CD4-positive, alpha-beta T cell treated with Interleukin-4 for 4 hours (primary cell): ENCODE results near the gene C2orf92.
"Not testable (repeated sequence)": the region's sequence is repeated elsewhere in the genome, so short reads cannot be mapped to it uniquely, and the experiment has no call there.

Experiments used
- DNase-seq: peaks from one replicate; pipeline ENCODE4 v3.0.0-alpha.2; 2020

Gene C2orf92

DNA sequence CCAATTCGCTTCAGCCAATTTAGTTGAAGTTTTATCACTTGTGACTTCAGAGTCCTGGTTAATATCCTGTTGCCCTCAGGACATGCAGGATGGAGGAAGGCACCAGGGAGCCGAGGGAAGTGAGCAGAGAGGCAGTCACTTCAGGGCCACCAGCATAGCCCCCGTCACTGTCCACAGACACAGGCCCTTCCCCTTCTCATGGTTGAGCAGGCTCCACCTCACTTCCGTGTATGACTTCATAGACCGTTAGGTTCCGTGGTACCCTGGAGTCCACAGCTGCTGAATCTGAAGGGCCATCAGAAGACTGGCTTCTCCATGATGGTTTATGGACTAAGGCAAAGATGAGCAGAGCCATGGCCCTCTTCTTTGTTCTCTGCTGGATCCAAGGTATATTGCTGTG, at the start of gene C2orf92:
TSS of gene C2orf92 (plus strand) at position 266 of the 400 bp plus-strand sequence. CDS start at position 342, 76 bp downstream.
- DNase-seq = no peak

DNA sequence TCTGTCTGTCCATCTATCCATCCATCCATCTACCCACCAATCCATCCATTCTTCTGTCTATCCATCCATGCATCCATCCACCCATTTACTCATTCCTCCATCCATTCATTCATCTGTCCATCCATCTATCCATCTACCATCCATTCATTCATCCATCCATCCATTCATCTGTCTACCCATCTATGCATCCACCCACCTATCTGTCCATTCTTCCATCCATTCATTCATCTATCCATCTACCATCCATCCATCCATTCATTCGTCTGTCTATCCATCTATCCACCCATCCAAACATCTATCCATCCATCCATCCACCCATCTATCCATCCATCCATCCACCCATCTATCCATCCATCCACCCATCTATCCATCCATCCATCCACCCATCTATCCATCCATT, 49.0 kb upstream of the C2orf92 start:
- DNase-seq = not testable (repeated sequence)

DNA sequence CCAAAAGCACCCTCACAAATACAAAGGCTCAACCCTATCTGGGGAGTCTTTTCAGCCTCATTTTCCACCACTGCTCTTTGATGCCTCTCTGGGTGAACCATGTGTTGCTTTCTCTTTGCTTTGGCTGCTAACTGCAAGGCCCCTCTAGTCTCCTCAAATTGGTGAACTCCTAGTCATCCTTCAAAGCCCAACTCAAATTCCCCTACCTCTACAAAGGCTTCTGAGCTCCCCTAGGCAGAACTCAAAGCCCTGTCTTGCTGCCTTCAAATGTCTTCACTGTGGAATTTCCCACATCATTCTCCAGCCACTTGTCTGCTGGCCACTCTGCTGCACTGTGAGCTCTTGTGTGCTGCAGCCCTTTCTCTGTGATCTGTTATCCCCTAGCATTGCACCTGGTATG, 46.5 kb upstream of the C2orf92 start:
- not testable (repeated sequence) for DNase-seq

DNA sequence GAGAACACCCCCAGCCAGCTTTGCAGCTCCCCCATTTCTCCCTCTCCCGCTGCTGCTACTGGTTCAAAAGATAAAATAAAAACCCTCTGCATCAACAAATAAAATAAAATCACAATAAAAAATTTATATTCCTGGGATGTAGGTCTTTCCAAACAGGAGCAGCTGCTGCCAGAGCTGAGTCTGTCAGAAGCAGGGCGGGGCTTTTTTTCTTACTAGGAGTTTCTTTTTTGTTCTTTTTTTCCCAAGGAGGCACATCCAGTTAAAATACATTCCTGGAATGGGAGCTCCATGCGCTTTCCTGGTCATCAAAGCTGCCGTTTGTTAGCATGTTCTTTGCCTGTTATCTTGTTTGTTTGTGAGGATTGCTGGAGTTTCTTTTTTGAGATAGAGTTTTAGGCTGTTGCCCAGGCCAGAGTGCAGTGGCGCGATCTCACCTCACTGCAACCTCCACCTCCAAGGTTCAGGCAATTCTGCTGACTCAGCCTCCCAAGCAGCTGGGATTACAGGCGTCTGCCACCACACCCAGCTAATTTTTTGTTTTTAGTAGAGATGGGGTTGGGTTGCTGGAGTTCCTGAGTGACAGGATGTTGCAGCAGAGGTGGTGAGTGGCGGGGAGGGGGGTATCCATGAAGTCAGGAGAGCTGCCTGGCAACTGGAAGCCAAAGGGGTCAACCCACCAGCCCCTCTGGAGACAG, 44.0 kb upstream of the C2orf92 start:
- DNase-seq = not testable (repeated sequence)

DNA sequence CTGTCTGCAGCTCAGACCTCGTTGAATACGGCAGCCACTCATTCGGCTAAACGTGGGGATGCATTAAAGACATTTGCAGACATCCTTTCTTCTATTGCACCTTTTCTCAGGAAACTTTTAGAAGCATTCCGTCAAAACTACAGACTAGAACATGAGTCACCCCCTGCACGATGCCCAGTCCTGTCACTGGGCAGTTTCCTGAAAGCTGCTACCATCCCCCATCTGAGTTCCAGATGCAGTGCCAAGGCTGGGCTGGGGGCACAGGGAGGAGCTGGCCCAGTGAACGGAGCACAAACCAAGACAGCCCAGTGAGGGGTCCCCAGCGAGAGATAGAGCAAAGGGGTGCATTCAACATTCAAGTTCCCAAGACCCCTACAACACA, 43.5 kb upstream of the C2orf92 start:
- not testable (repeated sequence) for DNase-seq

DNA sequence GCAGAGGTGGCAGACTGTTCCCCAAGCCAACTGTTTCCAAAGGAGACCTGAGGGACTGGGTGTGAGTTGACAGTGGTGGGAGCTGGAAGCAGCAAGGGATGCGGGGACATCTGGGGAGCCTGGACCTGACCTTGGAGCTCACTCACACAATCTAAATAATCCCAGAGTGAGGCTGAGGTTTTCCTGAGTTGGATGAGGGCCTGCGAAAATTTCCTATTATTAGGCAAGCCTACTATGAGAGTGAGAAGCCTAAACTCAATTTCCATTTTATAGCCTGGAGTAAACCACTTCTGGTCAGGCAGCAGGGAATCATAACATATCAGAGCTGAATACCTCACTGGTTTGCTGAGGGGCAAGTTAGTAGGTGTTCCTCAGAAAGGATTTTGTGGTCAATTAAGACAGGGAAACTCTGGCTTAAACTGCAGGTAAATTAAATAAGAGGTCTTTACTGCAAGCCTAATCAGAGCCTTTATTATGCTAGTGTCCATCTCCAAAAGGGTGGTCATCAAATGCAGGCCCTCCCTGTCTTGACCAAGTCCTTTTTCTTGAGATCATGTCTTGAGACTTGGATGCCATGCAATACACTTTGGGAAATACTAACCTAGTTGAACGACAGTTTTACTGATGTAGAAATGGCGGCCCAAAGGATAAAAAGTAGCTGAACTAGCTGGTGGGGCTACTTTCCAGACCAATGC, 25.3 kb upstream of the C2orf92 start:
- no peak for DNase-seq

DNA sequence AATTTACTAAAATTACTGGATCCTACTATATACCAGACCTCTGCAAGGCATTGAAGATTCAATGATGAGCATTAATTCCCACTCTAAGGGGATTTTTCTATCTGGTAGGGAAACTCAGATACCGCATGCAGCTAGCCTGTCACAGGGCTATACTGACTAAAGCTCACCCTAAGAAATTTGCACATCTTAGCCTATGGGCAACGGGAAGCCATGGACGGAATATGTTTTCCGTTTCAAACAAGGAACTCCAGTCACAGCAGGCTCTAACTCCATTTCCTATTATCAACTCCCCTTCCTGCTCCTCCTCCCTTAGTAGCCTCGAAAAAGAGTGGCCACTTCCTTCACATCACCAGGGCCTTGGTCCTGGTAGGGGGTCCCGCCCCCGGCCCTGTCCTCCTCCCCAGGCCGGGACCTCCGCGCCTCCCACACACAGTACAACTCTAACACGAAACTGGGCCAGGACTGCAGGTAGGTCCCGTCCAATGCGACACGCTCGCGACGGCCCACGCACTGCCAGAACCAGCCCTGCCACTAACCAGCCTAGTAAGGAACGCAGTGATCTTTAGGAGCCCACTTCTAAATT, 24.3 kb upstream of the C2orf92 start:
- no peak for DNase-seq

DNA sequence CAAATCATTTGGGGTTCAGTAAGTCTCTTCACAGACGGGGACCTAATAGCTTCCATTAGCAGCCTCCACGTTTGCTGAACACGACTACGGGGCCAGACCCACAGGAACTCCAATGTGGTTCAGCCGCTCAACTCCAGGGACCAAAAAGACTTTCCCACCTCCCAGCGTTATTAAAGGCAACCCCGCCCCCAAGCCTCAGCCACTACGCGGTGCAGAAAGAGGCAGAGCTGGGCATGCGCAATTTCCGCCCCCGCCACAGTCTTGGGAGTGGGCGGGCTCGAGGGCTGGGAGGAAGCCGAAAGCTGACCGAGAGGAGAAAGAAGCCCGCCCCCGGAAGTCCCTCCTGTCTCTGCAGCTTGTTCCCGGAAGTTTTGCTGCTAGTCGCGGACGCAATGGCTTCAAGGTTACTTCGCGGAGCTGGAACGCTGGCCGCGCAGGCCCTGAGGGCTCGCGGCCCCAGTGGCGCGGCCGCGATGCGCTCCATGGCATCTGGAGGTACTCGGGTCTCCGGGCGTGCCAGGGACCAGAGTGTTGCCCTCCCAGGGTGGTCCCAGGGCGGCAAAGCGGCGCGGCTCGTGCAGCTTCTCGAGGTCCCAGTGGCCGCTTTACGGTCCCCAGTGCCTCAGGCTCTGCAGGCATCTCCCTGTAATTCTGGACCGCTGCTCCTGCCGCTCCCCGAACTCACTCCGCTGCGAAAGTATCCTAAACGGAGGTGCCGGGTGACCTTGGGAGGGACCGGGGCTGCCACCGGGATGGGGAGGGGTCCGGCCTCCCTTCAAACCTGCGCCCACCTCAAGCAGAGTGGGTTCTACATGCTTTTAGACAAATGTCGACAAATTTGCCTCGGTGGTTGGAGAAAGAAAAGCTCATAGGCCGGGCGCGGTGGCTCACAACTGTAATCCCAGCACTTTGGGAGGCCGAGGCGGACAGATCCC, 23.6 kb upstream of the C2orf92 start, which contains the start of gene COX5B:
TSS of gene COX5B (plus strand) at position 368 of the 935 bp plus-strand sequence. CDS start at position 393, 25 bp downstream.
- DNase-seq = peak; percentile 97

DNA sequence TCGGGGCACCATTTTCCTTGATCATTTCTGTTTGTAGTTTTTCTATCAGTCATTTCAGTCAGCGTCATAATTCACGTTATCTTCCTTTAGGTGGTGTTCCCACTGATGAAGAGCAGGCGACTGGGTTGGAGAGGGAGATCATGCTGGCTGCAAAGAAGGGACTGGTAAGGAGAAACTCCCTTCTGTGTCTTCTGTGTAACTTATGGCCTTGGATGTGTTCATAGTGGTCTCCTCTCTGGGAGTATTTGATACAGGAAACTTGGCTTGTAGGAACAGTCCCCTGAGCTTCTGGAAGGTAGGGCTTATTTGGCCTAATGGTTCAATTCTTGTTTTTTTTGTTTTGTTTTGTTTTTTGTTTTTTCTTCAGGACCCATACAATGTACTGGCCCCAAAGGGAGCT, 22.5 kb upstream of the C2orf92 start:
- no peak for DNase-seq

DNA sequence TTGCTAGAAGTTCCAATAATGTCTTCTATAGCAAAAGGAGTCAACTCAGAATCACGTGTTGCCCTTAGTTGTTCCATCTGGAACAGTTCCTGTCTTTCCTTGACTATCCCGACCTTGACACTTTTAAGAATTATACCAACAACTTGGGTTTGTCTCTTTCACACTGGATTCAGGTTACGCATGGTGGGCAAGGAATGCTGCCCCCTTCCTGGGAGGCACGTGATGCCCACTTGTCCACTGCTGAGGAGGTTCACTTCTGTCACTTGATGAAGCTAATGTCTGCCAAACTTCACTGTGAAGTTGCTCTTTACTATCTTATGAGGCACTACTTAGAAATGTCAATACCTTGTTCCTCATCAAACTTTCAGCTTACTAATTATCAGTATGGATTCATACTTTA, 18.4 kb upstream of the C2orf92 start:
- no peak for DNase-seq

DNA sequence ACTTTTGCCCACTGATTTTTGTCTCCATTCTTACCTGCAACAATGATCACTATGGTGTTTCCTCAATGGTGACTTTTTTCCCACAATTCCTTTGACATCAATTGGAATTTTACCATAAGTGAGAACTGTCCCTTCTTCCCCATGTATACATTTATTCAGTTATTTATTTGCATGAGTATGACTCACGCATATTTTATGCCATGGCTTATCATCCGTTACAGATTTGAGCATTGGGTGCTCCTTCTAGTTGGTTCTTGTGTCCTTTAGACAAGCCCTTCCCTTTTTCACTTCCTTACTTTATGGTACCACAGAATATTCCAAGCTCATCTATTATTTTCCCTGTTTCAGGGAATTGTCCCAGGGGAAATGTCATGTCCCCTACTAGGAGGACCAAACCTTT, 16.0 kb upstream of the C2orf92 start:
- no peak for DNase-seq

DNA sequence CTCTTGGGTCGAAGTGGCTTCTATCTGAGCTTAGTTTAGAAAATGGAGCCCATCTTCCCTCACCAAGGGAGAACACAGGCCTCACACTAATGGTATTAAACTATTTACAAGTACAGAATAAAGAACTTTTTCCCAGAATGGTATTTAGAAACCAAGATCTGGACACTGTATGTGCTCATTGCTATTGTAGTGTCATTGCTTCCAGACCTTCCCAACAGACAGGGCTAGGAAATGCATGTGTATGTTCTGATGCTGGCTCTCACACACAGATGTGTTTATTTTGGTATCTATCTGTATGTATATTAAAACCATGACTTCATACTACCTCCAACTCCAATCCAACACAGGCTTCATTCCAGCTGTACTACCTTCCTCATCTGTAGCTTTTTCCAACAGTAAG, 15.6 kb upstream of the C2orf92 start:
- no peak for DNase-seq

DNA sequence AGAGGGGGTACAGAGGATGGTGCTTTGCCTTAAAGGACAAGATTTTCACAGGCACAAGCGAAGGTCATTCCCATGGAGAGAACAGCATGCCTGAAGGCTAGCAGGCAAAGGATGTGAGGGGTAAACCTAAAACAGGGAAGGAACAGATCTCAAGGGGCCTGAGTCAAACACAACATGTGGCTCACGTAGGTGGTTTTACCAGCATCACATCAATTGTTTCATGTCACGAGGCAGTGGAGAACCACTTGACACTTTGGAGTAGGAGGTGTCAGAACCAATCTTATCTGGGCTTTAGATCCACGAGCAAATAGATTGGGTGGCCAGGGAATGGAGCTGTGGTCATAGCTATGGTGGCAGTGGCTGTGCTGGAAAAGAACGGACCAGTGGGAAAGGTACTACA, 15.2 kb upstream of the C2orf92 start:
- DNase-seq = no peak

DNA sequence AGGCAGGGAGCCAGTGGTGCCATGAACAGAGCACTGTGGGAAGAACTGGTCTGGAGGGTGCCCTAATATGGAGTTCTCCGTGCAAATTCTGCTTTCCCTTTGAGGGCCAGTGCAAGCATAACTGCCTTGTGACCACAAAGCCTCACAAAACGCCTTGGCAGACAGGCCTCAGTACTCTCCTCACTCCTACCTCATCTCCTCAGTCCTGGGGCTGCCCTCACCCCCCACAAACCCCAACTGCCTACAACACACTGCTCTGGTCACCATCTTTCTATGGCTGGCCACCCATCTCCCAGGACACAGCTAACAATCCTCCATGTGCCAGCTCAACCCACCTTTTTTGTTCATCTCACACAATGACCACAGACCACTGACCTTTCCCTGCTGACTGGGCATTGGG, 14.7 kb upstream of the C2orf92 start:
- DNase-seq = no peak

DNA sequence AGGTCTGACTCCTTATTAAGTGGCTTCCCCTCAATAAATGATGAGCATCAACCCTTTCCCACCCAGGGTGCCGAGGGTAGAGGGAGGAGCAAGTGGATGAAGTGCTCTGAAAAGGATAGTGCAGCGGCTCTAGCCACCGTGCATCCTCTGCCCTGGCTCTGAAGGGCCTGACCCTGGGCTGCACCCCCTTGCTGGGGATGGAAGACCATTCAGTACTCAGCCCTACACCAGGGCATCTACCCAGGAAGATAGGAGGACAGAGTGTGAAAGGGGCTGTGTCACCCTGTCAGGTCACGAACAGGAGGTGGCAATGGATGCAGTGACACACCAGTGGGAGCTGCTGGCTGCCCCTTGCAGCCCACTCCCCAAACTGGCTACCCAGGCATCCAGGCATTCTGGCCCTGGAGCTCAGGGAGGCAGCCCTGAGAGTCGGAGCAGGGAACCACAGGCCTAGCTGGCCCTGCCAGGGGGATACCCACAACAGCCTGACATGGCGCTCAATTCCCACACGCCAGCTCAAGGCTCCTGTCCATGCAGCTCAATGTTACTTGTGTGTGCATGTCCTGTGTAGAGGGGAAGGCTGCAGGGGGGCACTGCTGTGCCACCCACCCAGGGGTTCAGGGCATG, 13.3 kb upstream of the C2orf92 start:
- DNase-seq = no peak

DNA sequence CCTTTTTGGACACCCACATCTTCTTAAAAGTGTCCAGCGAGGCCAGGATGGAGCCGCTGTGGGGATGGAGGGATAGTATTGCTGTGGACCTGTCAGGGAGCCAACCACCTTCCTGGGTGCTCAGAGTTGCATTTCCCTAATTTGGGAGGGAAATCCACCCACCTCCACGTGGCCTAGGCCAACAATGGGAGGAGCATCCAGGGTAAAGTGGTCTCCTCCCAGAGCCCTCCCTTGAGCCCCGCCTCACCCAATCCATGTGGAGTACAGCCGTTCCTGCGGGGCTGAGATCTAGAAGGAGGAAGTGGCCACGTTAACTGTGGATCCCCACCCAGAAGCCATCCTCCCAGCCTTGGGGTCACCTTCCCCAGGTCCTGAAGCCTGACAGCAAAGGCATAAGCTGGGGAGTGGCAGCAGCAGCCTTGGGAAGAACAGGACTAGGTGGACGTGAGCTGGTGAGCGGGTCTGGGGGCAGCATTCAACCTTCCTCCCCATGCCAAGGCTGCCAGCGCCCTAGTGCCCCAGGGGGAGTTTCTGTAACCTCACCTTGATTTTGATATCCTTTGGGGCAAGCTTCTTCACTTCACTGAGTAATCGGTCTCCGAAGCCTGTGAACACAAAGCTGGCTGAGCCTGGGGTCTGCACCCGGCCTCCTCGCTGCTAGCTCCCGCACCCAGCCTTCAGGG, 12.5 kb upstream of the C2orf92 start:
- DNase-seq = no peak

DNA sequence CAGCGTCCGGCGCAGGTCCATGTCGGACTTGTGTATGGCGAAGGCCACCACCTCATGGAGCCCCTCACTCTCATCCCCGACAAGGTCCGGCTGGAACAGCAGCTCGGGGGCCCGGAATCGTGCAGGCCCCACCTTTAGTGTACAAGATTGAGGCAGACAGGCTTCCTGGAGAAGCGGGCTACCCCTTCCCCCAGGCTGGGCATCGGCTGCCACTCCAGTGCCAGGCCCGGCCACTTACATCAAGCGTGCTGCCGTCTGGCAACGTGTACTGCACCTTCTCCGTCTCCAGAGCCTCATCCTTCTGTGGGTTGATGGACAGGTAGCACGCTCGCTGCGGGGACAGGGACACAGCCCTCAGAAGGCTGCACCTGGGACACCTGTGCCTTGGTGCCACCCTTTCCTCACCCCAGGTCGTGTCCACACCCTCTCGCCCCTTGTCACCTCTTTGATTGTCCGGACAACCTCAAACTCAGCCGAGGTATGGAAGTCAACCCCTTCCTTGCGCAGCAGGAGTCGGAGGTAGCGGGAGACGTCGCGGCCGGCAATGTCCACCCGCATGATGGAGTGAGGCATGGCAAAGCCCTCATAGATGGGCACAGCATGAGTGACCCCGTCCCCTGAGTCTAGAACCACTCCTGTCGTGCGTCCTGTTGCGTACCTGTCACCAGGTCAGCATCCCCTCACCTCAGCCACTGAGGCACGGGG, 11.4 kb upstream of the C2orf92 start:
- no peak for DNase-seq

DNA sequence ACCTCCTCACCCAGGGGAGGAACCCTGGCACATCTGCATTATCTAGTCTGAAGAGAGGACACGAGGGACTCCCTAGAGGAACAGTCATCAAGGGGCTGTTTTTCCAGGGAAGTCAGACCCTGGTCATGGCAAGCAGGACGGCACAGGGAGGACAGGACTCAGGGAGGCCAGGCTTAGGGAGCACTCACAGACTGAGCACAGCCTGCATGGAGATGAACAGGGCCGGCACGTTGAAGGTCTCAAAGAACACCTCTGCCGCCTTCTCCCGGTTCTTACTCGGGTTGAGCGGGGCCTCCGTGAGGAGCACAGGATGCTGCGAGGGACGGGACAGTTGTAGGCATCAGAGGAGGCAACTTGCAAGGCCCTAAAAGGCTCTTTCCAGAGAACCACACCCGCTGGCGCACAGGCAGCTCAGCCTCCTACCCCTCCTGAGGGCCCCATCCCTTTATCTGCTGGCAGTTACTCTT, 10.8 kb upstream of the C2orf92 start:
- DNase-seq = no peak

DNA sequence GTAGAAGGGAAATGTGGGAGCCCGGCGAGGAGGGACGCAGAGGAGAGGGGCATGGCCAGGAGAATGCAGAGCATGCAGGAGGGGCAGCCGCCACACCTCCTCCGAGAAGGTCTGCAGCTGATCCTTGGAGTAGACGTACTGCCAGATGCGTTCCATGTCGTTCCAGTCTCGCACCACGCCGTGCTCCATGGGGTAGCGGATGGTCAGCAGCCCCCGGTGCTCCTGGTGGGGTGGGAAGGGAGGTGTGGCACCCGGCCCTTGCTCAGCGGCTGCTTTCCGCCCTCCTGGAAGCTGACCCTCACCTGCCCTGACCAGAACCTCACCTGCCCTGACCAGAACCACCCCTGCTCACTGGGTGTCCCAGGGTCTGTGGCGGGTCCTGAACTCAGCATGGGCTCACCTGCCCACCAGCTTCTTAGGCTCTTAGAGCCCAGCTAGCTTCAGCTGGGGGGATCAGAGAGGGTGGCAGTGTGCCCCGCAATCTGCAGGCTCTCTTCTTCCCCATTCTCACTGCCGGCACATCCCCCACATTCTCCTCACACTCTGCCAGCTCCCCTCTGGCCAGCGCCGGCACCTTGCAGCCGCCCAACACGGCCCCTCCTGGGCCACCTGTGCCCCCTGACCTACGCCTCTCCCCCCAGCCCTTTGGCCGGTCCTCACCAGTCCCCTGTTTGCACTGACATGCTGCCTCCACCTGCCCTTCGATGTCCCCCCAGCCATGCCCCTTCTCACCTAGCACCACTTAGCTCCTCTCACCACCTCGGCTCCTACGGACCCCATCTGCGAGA, 10.1 kb upstream of the C2orf92 start:
- no peak for DNase-seq

DNA sequence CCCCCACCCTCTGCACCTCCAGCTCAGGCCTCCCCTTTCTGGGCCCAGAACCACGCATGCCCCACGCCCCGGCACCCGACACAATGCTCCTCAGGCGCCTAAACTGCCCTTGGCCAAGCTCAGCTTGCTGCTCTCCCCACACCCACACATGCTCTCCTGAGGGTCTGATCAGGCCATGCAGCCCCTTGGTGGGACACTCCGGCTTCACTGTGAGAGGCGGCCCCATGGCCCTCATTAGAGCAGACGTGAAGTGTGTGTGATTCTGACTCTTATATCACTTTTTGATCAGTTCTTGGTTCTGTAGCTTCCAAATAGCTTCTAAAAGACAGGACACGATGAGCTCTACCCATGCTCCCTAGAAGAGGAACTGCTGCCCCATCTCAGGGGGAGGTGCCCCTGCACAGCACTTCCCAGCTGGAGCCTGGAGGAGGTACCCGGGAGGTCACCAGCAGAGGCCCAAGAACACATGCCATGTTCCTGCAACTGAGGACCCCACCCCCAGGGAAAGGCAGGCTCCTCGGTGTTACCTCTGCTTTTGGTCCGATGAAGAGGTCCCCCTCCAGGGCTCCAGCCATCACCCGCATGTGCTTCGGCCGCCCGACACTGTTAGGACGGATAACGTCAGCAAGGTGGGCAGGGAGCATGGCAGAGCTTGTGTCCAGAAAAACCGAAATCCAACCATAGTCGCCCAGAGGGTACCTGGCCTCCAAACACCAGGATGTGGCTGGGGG, 9.3 kb upstream of the C2orf92 start:
- no peak for DNase-seq
